IPS DF 19.7 (cell line): ENCODE results near the gene RAB11FIP4.

Source experiments
- DNase-seq: peaks from one replicate; pipeline ENCODE4 v3.0.0-alpha.2; 2013; ENCODE audit warnings: low read depth, low spot score

Gene RAB11FIP4

GRCh38 chr17:31566247-31566991, 174.9 kb downstream of the RAB11FIP4 start:
- DNase-seq = no peak

- DNase-seq = no peak
Measured at GRCh38 chr17:31566992-31567373, 175.5 kb downstream of the RAB11FIP4 start.

- DNase-seq = no peak
Measured at GRCh38 chr17:31568121-31568520, 176.6 kb downstream of the RAB11FIP4 start.

- DNase-seq = no peak
Measured at GRCh38 chr17:31568539-31568938, 177.1 kb downstream of the RAB11FIP4 start.

GRCh38 chr17:31570231-31570630, 178.8 kb downstream of the RAB11FIP4 start:
- no peak for DNase-seq

- no peak for DNase-seq
Measured at GRCh38 chr17:31570951-31571892, 179.7 kb downstream of the RAB11FIP4 start.

- no peak for DNase-seq
Measured at GRCh38 chr17:31572341-31572740, 180.9 kb downstream of the RAB11FIP4 start.

GRCh38 chr17:31573047-31573446, 181.6 kb downstream of the RAB11FIP4 start:
- no peak for DNase-seq

- DNase-seq = no peak
Measured at GRCh38 chr17:31573861-31574260, 182.4 kb downstream of the RAB11FIP4 start.

- no peak for DNase-seq
Measured at GRCh38 chr17:31574458-31574857, 183.0 kb downstream of the RAB11FIP4 start.

GRCh38 chr17:31575043-31575442, 183.6 kb downstream of the RAB11FIP4 start:
- DNase-seq = no peak

GRCh38 chr17:31579265-31579664, 187.8 kb downstream of the RAB11FIP4 start:
- DNase-seq = no peak

- DNase-seq = no peak
Measured at GRCh38 chr17:31580316-31580705, 188.8 kb downstream of the RAB11FIP4 start.

- no peak for DNase-seq
Measured at GRCh38 chr17:31580706-31581490, 189.4 kb downstream of the RAB11FIP4 start.

- DNase-seq = no peak
Measured at GRCh38 chr17:31581491-31581890, 190.0 kb downstream of the RAB11FIP4 start.

- DNase-seq = no peak
Measured at GRCh38 chr17:31582151-31582907, 190.9 kb downstream of the RAB11FIP4 start.

GRCh38 chr17:31583772-31584356, 192.4 kb downstream of the RAB11FIP4 start:
- no peak for DNase-seq

GRCh38 chr17:31584438-31585279, 193.2 kb downstream of the RAB11FIP4 start:
- DNase-seq = no peak

GRCh38 chr17:31585280-31585630, 193.8 kb downstream of the RAB11FIP4 start:
- no peak for DNase-seq

GRCh38 chr17:31586946-31587345, 195.5 kb downstream of the RAB11FIP4 start:
- DNase-seq = no peak
